BLaER1 (cell line): ENCODE results near the gene GJC2.

Experiments used
- H3K27ac ChIP-seq: shearing (Covaris generic); formaldehyde crosslinking; 2 replicates; pipeline ENCODE4 v1.8.1; 2022
- H3K27me3 ChIP-seq: shearing (Covaris generic); formaldehyde crosslinking; 2 replicates; pipeline ENCODE4 v1.8.1; 2022
- H3K36me3 ChIP-seq: shearing (Covaris generic); formaldehyde crosslinking; 2 replicates; pipeline ENCODE4 v1.8.1; 2022
- H3K4me1 ChIP-seq: shearing (Covaris generic); formaldehyde crosslinking; 2 replicates; pipeline ENCODE4 v1.8.1; 2022
- H3K4me2 ChIP-seq: shearing (Covaris generic); formaldehyde crosslinking; 2 replicates; pipeline ENCODE4 v1.8.1; 2022
- H3K4me3 ChIP-seq: shearing (Covaris generic); formaldehyde crosslinking; 2 replicates; pipeline ENCODE4 v1.8.1; 2022
- H3K9ac ChIP-seq: shearing (Covaris generic); formaldehyde crosslinking; 2 replicates; pipeline ENCODE4 v1.8.1; 2022
- H3K9me3 ChIP-seq: shearing (Covaris generic); formaldehyde crosslinking; 2 replicates; pipeline ENCODE4 v1.8.1; 2022
- H4K20me1 ChIP-seq: shearing (Covaris generic); formaldehyde crosslinking; 2 replicates; pipeline ENCODE4 v1.8.1; 2022
- Cebpa-rat ChIP-seq: shearing (Covaris generic); IDR thresholded peaks from 2 replicates; pipeline ENCODE4 v1.8.1; 2022

The GJC2 gene

GRCh38 chr1:228177183-228177475, 27.4 kb downstream of the GJC2 start:
- Histone ChIP-seq H3K27ac (no peak overlapping the region), H3K36me3 (peaks cover 10% of the 10 kb centered on the region; the same call in 1 of the 2 replicates), H3K4me2 (peak overlapping the region; percentile 93), H3K4me3 (no peak overlapping the region), H3K4me1 (peaks cover 53% of the 10 kb centered on the region), H3K9ac (no peak overlapping the region), H3K9me3 (no peaks in the 10 kb centered on the region), H3K27me3 (no peaks in the 10 kb centered on the region), H4K20me1 (peaks cover 51% of the 10 kb centered on the region)
- no peak for TF ChIP-seq Cebpa-rat

- H3K9me3 ChIP-seq = no peaks in the 10 kb centered on the region
- H3K36me3 ChIP-seq = peaks cover 10% of the 10 kb centered on the region; the same call in 1 of the 2 replicates
- peak overlapping the region; percentile 93 for H3K4me2 ChIP-seq
- no peaks in the 10 kb centered on the region for H3K27me3 ChIP-seq
- H3K9ac ChIP-seq = no peak overlapping the region
- no peak overlapping the region for H3K4me3 ChIP-seq
- H3K27ac ChIP-seq = no peak overlapping the region
- peaks cover 43% of the 10 kb centered on the region for H4K20me1 ChIP-seq
- peaks cover 53% of the 10 kb centered on the region for H3K4me1 ChIP-seq
- no peak for TF ChIP-seq Cebpa-rat
These were observed 28.3 kb downstream of the GJC2 start for GRCh38 chr1:228177721-228178710.

GRCh38 chr1:228178737-228179684, 29.3 kb downstream of the GJC2 start:
- Histone ChIP-seq H3K4me1 (peaks cover 53% of the 10 kb centered on the region), H3K4me3 (no peak overlapping the region), H3K9ac (no peak overlapping the region), H3K36me3 (peaks cover 10% of the 10 kb centered on the region; the same call in 1 of the 2 replicates), H3K4me2 (peak overlapping the region; percentile 93), H3K27ac (no peak overlapping the region), H3K9me3 (no peaks in the 10 kb centered on the region), H4K20me1 (peaks cover 37% of the 10 kb centered on the region), H3K27me3 (no peaks in the 10 kb centered on the region)
- no peak for TF ChIP-seq Cebpa-rat

- TF ChIP-seq Cebpa-rat = no peak
- no peak overlapping the region for H3K4me2 ChIP-seq
- no peaks in the 10 kb centered on the region for H3K9me3 ChIP-seq
- no peaks in the 10 kb centered on the region for H3K27me3 ChIP-seq
- H3K4me3 ChIP-seq = no peak overlapping the region
- H4K20me1 ChIP-seq = peaks cover 27% of the 10 kb centered on the region
- 0 out of 2 replicates have a peak, but pooled peaks cover under 1% of the 10 kb centered on the region for H3K36me3 ChIP-seq
- no peak overlapping the region for H3K27ac ChIP-seq
- H3K9ac ChIP-seq = no peak overlapping the region
- peaks cover 41% of the 10 kb centered on the region for H3K4me1 ChIP-seq
These were observed 30.7 kb downstream of the GJC2 start for GRCh38 chr1:228180271-228180958.

- Histone ChIP-seq H4K20me1 (peaks cover 20% of the 10 kb centered on the region), H3K4me1 (peaks cover 35% of the 10 kb centered on the region), H3K4me3 (no peak overlapping the region), H3K9me3 (no peaks in the 10 kb centered on the region), H3K27me3 (no peaks in the 10 kb centered on the region), H3K36me3 (no peaks in the 10 kb centered on the region), H3K27ac (no peak overlapping the region), H3K9ac (no peak overlapping the region), H3K4me2 (no peak overlapping the region)
- no peak for TF ChIP-seq Cebpa-rat
These were observed 31.4 kb downstream of the GJC2 start for GRCh38 chr1:228180959-228181644.

GRCh38 chr1:228181645-228182034, 31.9 kb downstream of the GJC2 start:
- H3K27ac ChIP-seq = no peak overlapping the region
- H3K4me2 ChIP-seq = no peak overlapping the region
- H4K20me1 ChIP-seq = peaks cover 14% of the 10 kb centered on the region
- no peak overlapping the region for H3K9ac ChIP-seq
- H3K4me1 ChIP-seq = peaks cover 29% of the 10 kb centered on the region
- H3K36me3 ChIP-seq = no peaks in the 10 kb centered on the region
- no peaks in the 10 kb centered on the region for H3K27me3 ChIP-seq
- no peak for TF ChIP-seq Cebpa-rat
- H3K9me3 ChIP-seq = no peaks in the 10 kb centered on the region
- H3K4me3 ChIP-seq = no peak overlapping the region

- Histone ChIP-seq H3K4me2 (no peak overlapping the region), H4K20me1 (peaks cover 6% of the 10 kb centered on the region; the same call in 1 of the 2 replicates), H3K4me3 (no peak overlapping the region), H3K36me3 (no peaks in the 10 kb centered on the region), H3K4me1 (peaks cover 21% of the 10 kb centered on the region), H3K27ac (no peak overlapping the region), H3K27me3 (no peaks in the 10 kb centered on the region), H3K9me3 (no peaks in the 10 kb centered on the region), H3K9ac (no peak overlapping the region)
- no peak for TF ChIP-seq Cebpa-rat
These were observed 32.7 kb downstream of the GJC2 start for GRCh38 chr1:228182296-228183030.

GRCh38 chr1:228184152-228184551, 34.4 kb downstream of the GJC2 start:
- peaks cover 4% of the 10 kb centered on the region; the same call in 1 of the 2 replicates for H3K4me1 ChIP-seq
- no peak overlapping the region for H3K4me2 ChIP-seq
- H3K9ac ChIP-seq = no peak overlapping the region
- no peaks in the 10 kb centered on the region for H3K9me3 ChIP-seq
- H3K4me3 ChIP-seq = no peak overlapping the region
- no peak for TF ChIP-seq Cebpa-rat
- no peaks in the 10 kb centered on the region for H4K20me1 ChIP-seq
- no peaks in the 10 kb centered on the region for H3K36me3 ChIP-seq
- no peak overlapping the region for H3K27ac ChIP-seq
- H3K27me3 ChIP-seq = no peaks in the 10 kb centered on the region
